Nephron progenitor cell (in vitro differentiated cells): ENCODE results near the gene ACBD6.
"Not testable (repeated sequence)": the region's sequence is repeated elsewhere in the genome, so short reads cannot be mapped to it uniquely, and the experiment has no call there.

ENCODE experiments used
- DNase-seq: peaks from one replicate; pipeline ENCODE4 v3.0.0; 2021
- H3K27ac Mint-ChIP-seq: 2 replicates; pipeline ENCODE4 v1.8.0; 2021; ENCODE audit warnings: mild to moderate bottlenecking, moderate library complexity, mixed read lengths
- H3K27me3 Mint-ChIP-seq: 2 replicates; pipeline ENCODE4 v1.8.0; 2021; ENCODE audit warnings: mild to moderate bottlenecking, low read depth, mixed read lengths; ENCODE audit not compliant: poor library complexity
- H3K36me3 Mint-ChIP-seq: 2 replicates; pipeline ENCODE4 v1.8.0; 2021; ENCODE audit warnings: low read depth, mixed read lengths
- H3K4me1 Mint-ChIP-seq: 2 replicates; pipeline ENCODE4 v1.8.0; 2021; ENCODE audit warnings: mixed read lengths
- H3K4me3 Mint-ChIP-seq: 2 replicates; pipeline ENCODE4 v1.8.0; 2021; ENCODE audit warnings: mild to moderate bottlenecking, moderate library complexity, mixed read lengths
- H3K9me3 Mint-ChIP-seq: 2 replicates; pipeline ENCODE4 v1.8.0; 2021; ENCODE audit warnings: mild to moderate bottlenecking, moderate library complexity, mixed read lengths
- TF ChIP-seq, protein P1 (sequence below): fragments of 200-600 bp; sonication (generic); IDR thresholded peaks from 2 replicates; pipeline ENCODE4 v1.5.0; 2021; ENCODE audit warnings: antibody characterized with exemption

ACBD6 gene

DNA sequence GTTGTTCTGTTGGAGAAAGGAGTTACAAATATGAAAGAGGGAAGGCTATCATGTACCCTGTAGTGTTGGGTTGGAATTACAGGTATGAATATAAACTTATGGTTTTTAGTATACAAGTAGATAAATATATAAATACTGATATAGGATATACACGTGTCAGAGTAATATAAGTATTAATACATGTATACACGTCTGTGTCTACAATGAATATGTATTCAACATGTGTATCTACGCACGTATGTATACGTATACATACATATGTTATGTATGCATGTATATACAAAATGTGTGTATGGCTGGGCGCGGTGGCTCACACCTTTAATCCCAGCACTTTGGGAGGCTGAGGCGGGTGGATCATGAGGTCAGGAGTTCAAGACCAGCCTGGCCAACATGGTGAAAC is 17.9 kb downstream of the ACBD6 start:
- H3K4me3 Mint-ChIP-seq, result no peak overlapping the region
- TF ChIP-seq, protein P1, sequence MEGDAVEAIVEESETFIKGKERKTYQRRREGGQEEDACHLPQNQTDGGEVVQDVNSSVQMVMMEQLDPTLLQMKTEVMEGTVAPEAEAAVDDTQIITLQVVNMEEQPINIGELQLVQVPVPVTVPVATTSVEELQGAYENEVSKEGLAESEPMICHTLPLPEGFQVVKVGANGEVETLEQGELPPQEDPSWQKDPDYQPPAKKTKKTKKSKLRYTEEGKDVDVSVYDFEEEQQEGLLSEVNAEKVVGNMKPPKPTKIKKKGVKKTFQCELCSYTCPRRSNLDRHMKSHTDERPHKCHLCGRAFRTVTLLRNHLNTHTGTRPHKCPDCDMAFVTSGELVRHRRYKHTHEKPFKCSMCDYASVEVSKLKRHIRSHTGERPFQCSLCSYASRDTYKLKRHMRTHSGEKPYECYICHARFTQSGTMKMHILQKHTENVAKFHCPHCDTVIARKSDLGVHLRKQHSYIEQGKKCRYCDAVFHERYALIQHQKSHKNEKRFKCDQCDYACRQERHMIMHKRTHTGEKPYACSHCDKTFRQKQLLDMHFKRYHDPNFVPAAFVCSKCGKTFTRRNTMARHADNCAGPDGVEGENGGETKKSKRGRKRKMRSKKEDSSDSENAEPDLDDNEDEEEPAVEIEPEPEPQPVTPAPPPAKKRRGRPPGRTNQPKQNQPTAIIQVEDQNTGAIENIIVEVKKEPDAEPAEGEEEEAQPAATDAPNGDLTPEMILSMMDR, result no peak
- peaks cover 24% of the 10 kb centered on the region for H3K36me3 Mint-ChIP-seq
- no peak for DNase-seq
- H3K4me1 Mint-ChIP-seq, result no peaks in the 10 kb centered on the region
- H3K27me3 Mint-ChIP-seq, result no peaks in the 10 kb centered on the region
- no peak overlapping the region for H3K27ac Mint-ChIP-seq
- no peaks in the 10 kb centered on the region for H3K9me3 Mint-ChIP-seq

DNA sequence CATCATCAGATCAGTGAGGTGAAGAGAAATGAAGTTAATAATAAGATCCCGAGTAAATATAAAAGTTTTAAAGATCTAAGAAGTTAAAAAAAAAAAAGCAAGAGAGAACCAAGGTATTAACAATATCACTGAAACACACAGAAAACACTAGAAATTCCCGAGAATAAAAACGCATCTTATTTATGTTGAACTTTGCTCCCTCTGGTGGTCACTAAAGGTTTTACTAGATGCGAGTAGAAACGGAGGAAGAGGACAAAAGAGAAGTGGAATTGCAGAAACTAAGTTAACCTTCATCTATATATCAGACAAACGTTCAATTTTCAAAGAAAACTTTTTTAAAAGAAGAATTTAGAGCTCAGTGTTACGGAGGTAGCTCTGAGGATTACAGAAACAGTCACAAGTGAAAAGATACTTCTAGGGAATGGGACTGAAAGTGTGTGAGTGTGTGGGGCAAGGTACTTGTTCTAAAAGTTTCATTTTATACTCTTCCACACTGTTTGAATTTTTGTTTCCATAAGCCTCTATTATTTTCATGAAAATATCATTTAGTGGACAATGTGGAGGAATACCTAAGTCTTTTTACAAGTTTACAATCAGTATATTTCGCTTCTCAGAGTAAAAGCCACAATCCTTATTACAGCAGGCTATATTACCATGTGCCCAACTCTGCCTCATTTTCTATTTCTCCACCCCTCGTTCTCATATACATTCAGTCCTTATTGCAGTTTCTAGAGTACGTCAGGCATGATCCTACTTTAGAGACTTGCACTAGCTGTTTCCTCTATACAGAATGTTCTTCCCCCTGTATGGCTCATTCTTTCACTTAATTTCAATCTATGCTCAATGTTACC is 19.7 kb downstream of the ACBD6 start:
- no peaks in the 10 kb centered on the region for H3K27me3 Mint-ChIP-seq
- DNase-seq, result peak; percentile 16
- H3K27ac Mint-ChIP-seq, result no peak overlapping the region
- H3K4me1 Mint-ChIP-seq, result no peaks in the 10 kb centered on the region
- no peaks in the 10 kb centered on the region for H3K9me3 Mint-ChIP-seq
- no peak overlapping the region for H3K4me3 Mint-ChIP-seq
- TF ChIP-seq, protein P1, result peak; percentile 72
- H3K36me3 Mint-ChIP-seq, result peaks cover 28% of the 10 kb centered on the region

DNA sequence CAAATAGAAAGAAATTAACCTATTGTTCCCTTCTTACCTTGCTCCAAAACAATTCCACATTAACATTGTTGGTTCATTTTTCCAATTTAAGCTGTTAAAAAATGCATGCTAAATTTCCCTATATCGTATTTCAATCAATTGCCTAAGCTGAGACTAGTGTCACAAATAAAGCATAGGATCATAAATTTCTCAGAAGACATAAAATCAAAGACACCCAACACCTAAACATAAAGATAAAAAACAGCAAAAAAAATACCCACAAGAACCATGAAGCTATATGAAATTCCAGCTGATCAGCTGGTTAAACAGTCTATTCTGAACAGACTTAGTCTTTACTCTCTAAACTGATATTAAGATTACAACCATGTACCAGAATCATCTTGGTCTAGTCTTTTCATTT is 32.3 kb downstream of the ACBD6 start:
- Mint-ChIP-seq H3K36me3 (peaks cover 57% of the 10 kb centered on the region), H3K4me1 (no peaks in the 10 kb centered on the region), H3K4me3 (no peak overlapping the region), H3K27ac (no peak overlapping the region), H3K9me3 (peaks cover 8% of the 10 kb centered on the region), H3K27me3 (no peaks in the 10 kb centered on the region)
- DNase-seq, result no peak
- TF ChIP-seq, protein P1, result no peak

DNA sequence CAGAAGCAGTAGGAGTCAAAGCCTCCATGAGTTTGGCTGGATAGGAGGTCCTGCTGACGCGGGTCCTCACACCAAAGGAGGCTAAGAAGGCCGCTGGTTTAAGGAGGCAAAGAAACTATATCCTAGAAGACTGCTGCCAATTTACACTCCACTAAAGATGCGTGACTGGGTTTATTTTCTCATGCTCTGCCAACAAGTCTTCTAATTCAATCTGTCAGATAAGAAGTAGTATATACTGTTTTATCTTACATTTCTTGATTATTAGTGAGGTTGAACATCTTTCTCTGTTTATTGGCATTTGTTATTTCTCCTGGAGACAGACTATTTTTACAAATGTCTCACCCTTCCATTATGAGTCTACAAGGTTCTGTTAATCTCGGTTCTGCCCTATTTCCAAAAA is 34.1 kb downstream of the ACBD6 start:
- Mint-ChIP-seq H3K4me1 (no peaks in the 10 kb centered on the region), H3K4me3 (no peak overlapping the region), H3K36me3 (peaks cover 62% of the 10 kb centered on the region), H3K9me3 (peaks cover 25% of the 10 kb centered on the region), H3K27me3 (no peaks in the 10 kb centered on the region), H3K27ac (no peak overlapping the region)
- no peak for DNase-seq
- TF ChIP-seq, protein P1, result no peak

DNA sequence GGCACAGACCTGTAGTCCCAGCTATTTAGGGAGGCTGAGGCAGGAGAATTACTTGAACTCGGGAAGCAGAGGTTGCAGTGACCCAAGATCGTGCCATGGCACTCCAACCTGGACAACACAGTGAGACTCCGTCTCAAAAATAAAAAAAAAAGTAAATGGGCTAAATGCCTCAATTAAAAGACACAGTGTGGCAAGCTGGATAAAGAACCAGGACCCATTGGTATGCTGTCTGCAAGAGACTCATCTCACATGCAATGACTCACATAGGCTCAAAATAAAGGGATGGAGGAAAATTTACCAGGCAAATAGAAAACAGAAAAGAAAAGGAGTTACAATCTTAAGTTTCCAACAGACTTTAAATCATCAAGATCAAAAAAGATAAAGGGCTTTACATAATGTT is 40.3 kb downstream of the ACBD6 start:
- TF ChIP-seq, protein P1, result no peak

DNA sequence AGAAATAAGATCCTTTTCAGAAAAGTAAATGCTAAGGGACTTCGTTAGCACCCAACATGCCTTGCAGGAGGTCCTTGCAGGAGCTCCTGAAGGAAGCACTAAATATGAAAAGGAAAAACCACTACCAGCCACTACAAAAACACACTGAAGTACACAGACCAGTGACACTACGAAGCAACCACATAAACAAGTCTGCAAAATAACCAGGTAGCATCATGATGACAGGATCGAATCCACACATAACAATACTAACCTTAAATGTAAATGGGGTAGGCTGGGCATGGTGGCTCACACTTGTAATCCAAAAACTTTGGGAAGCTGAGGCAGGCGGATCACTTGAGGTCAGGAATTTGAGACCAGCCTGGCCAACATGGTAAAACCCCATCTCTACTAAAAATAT is 40.7 kb downstream of the ACBD6 start:
- Mint-ChIP-seq H3K36me3 (peaks cover 82% of the 10 kb centered on the region), H3K9me3 (peaks cover 54% of the 10 kb centered on the region)
- not testable (repeated sequence) for H3K4me1 Mint-ChIP-seq, H3K27me3 Mint-ChIP-seq, DNase-seq, H3K27ac Mint-ChIP-seq, H3K4me3 Mint-ChIP-seq

More for the DNA sequence above, 40.3 kb downstream of the ACBD6 start:
- Mint-ChIP-seq H3K4me3 (no peak overlapping the region), H3K9me3 (peaks cover 54% of the 10 kb centered on the region), H3K4me1 (no peaks in the 10 kb centered on the region), H3K27me3 (no peaks in the 10 kb centered on the region), H3K27ac (no peak overlapping the region), H3K36me3 (peaks cover 78% of the 10 kb centered on the region)
- no peak for DNase-seq
